HG03571 (cell line): ENCODE data around the gene DHPS.
"Not testable (repeated sequence)": the region's sequence is repeated elsewhere in the genome, so short reads cannot be mapped to it uniquely, and the experiment has no call there.

ENCODE experiments used
- ATAC-seq: cut with Tn5 transposase; IDR thresholded peaks from one replicate; pipeline ENCODE4 v1.9.1; 2021; ENCODE audit not compliant: unreplicated experiment

Gene DHPS

GRCh38 chr19:12647490-12648071 is 34.1 kb downstream of the DHPS start:
- no peak for ATAC-seq

GRCh38 chr19:12647047-12647446 is 34.6 kb downstream of the DHPS start:
- no peak for ATAC-seq

GRCh38 chr19:12646551-12646950 is 35.1 kb downstream of the DHPS start:
- no peak for ATAC-seq

- ATAC-seq, result not testable (repeated sequence)
These were observed 38.0 kb downstream of the DHPS start for GRCh38 chr19:12643716-12644115.

DNA sequence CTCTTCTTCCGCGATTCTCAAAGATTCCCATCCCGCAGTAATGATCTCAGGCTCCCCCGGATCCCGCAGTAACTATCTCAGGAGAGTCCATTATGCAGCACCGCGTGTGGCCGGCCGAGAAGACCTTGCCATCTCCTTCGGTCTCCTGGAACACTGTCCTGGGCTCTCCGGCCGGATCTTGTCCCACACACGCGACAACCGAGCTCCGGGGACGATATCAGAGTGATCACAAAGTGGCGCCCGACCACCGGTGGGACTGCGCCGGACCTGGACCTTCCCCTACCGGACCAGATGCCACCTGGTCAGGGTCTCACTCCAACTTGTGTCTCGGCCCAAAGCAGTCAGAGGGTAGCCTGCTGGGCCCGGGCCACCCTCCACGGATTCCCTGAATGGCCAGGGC is 39.2 kb downstream of the DHPS start:
- ATAC-seq, result no peak

- no peak for ATAC-seq
These were observed 40.2 kb downstream of the DHPS start for GRCh38 chr19:12641456-12641855.

DNA sequence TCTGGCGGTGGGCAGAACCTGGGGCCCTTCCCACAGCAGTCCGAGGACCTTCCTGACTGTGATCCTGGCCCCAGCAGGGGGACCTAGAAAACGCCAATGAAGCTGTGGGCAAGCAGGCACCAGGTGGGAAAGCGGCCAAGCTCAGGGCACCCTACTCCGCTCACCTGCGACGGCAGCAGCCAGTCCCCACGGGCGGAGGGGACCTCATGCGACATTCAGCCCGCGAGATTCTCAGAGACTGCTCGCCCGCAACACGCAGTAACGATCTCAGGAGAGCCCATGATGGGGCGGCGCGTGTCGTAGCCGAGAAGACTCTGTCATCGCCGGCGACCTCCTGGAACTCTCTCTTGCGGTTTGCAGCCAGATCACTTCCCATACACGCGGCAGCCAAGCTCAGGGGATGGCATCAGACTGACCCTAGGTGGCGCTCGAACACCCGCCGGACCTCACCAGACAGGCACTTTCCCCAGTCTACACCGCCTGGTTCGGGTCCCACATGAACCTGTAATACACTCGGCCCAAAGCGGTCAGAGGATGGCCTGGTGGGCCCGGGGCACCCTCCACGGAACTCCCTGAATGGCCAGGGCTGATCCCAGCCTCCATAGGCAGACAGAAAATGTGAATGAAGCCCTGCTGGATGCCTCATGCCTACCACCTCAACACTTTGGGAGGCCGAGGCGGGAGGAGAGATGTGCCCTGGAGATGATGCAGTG is 41.6 kb downstream of the DHPS start:
- no peak for ATAC-seq

- no peak for ATAC-seq
These were observed 43.0 kb downstream of the DHPS start for GRCh38 chr19:12638611-12639182.

DNA sequence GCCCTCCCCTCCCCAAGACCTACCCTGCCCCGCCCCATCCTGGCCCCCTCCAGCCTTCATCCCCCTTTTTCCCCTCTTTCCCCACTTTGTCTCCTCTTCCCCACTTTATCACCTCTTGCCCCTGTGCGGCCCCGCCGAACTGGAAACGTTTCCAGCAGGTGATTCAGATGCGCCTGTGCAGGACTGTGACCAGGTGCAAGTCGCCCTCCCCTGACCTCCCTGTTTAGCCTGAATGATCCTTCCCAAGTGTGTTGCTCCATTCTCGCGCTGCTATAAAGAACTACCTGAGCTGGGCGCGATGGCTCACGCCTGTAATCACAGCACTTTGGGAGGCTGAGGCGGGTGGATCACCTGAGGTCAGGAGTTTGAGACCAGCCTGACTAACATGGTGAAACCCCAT is 45.0 kb downstream of the DHPS start:
- ATAC-seq, result no peak

DNA sequence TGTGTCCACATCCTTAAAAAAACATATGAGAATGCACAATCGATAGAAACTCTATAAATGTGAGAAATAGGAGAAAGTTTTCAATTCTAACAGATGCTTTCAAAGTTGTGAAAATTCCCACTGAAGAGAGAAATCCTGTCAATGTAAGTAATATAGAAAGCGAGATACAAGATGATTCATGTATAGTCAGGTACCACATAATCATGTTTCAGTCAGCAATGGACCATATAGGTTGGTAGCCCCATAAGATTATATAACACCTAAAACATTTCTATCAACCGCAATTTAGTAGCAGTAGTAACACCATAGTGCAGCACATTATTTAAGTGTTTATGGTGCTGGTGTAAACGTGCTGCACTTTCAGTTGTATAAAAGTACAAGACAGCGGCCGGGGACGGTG is 52.5 kb downstream of the DHPS start:
- ATAC-seq, result no peak

GRCh38 chr19:12628040-12629022 is 53.3 kb downstream of the DHPS start:
- ATAC-seq, result no peak

DNA sequence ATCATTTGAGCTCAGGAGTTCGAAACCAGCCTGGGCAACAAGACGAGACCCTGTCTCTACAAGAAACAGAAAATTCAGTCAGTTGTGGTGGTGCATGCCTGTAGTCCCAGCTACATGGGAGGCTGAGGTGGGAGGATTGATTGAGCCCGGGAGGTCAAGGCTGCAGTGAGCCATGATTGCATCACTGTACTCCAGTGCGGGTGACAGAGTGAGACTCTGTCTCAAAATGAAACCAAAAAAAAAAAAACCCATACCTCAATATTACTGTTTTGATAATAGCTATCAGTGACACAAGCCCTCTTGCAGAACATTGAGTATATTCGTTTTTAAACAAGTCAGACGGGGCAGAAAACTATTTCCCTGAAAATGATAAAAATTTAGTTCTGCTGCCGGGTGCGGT is 54.7 kb downstream of the DHPS start:
- no peak for ATAC-seq
